Subcutaneous abdominal adipose tissue (tissue), 5 donors: ENCODE results near the gene BSN.
A peak's percentile ranks its signal among the peaks of the same experiment; 100 is the strongest.

Experiments
- H3K27ac ChIP-seq: one replicate; pipeline ENCODE4 v1.7.0; 2013; ENCODE audit warnings: low read depth, mild to moderate bottlenecking, inconsistent platforms, low read length, moderate library complexity
- H3K27me3 ChIP-seq, 5 donors: one replicate each; pipeline ENCODE4 v1.7.0; 2013; ENCODE audit warnings: low read length in 5 of 5, inconsistent platforms in 1 of 5; ENCODE audit not compliant: control insufficient read depth in 5 of 5, insufficient read depth in 4 of 5
- H3K36me3 ChIP-seq, 5 donors: one replicate each; pipeline ENCODE4 v1.7.0; 2013; ENCODE audit warnings: low read length in 5 of 5; ENCODE audit not compliant: control insufficient read depth in 5 of 5, insufficient read depth in 5 of 5
- H3K4me1 ChIP-seq, 5 donors: one replicate each; pipeline ENCODE4 v1.7.0; 2013; ENCODE audit warnings: low read length in 5 of 5, mild to moderate bottlenecking in 3 of 5, moderate library complexity in 1 of 5; ENCODE audit not compliant: control insufficient read depth in 5 of 5, insufficient read depth in 5 of 5
- H3K4me3 ChIP-seq, 5 donors: one replicate each; pipeline ENCODE4 v1.7.0; 2013; ENCODE audit warnings: low read length in 5 of 5, low read depth in 1 of 5
- H3K9ac ChIP-seq, 5 donors: one replicate each; pipeline ENCODE4 v1.7.0; 2013; ENCODE audit warnings: low read length in 5 of 5, mild to moderate bottlenecking in 4 of 5, moderate library complexity in 3 of 5
- H3K9me3 ChIP-seq, 5 donors: one replicate each; pipeline ENCODE4 v1.7.0; 2013; ENCODE audit warnings: low read length in 5 of 5; ENCODE audit not compliant: control insufficient read depth in 5 of 5
- donor health status: healthy.
- donor health status: healthy.
- donor health status: healthy.
- donor health status: healthy.
- donor health status: healthy.

The BSN gene

DNA sequence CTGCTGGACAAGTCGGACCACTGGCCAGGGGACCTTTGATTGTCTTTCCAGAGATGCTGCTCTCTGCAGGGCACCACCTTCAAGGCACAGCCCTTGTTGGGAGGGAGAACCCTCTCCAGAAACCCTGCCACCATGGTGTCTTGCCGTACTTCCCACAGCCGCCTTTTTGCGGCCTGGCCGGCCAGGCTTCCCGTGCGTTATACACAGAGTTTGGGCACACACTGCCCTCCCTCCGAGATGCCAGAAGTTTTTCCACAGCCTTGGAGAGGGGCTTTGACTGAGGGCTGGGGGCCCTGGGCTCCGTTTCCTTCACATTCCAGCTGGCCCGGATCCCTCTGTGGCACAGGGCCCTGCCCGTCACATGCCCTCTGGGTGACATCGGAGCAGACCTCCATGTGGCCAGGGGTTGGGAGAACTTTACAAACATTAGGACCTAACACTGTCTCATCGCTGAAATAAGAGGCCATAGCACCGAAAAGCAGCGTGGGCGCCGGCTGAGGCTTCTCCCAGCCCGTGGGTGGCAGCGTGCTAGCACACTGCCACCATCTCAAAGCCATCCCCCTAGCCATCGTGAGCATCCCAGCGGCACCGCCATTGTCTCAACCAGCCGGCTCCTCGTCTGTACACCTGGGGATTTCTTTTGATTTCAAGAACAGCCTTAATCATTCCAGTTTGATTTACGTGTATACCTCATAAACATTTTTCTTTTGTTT, 113.6 kb downstream of the BSN start:
- Histone ChIP-seq H3K27me3 (peaks cover 3 to 14% (median 4%) of the 10 kb centered on the region in 5 donors), H3K9ac (peak overlapping the region in 1 of 5 donors; percentile 22), H3K36me3 (no peaks in the 10 kb centered on the region), H3K4me1 (peaks cover 0 to 17% (median 12%) of the 10 kb centered on the region in 5 donors), H3K9me3 (no peaks in the 10 kb centered on the region), H3K4me3 (no peak overlapping the region), H3K27ac (no peak overlapping the region)

DNA sequence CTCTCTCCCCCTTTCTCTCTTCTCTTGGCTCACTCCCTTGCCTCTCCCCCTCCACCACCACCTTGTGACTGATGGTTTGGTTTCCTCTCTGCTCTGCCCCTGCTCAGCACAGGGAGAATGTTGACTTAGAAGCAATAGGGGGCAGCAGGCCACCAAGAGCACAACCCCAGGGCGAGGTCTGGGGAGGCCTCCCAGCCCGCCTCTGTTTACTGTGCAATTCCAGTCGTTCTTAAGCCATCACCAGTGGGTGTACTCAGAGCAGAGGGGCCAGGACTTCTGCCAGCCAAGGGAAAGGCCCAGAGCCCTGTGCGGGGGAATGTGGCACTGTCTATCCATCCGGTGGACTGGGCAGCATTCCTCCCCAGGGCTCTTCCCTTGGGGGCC, 114.1 kb downstream of the BSN start:
- peaks cover 0 to 3% (median 0%) of the 10 kb centered on the region in 5 donors for H3K9me3 ChIP-seq
- H3K27ac ChIP-seq = no peak overlapping the region
- no peak overlapping the region for H3K4me3 ChIP-seq
- H3K27me3 ChIP-seq = peaks cover 1 to 14% (median 4%) of the 10 kb centered on the region in 5 donors
- peak overlapping the region in 1 of 5 donors; percentile 22 for H3K9ac ChIP-seq
- peaks cover 0 to 21% (median 16%) of the 10 kb centered on the region in 5 donors for H3K4me1 ChIP-seq
- no peaks in the 10 kb centered on the region for H3K36me3 ChIP-seq

DNA sequence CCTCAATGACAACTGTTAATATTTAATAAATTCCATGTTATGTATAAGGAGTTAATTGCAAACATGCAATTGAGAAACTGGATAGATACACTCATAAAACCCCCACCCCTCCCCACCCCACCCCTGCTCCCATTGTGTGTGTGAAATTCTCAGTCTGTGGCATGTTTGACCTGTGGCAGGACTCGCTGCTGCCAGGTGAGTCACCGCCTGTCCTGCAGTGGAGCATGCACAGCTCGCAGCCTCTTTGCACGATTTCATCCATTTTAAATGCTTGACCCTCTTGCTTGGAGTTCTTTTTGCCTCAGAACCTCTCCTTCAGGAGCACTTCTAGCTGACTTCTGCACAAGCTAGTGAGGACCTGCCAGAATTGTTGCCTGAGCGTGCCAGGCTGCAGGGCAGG, 114.6 kb downstream of the BSN start:
- H3K4me3 ChIP-seq = no peak overlapping the region
- peaks cover 0 to 14% (median 3%) of the 10 kb centered on the region in 5 donors for H3K27me3 ChIP-seq
- H3K27ac ChIP-seq = no peak overlapping the region
- H3K9me3 ChIP-seq = peaks cover 0 to 3% (median 0%) of the 10 kb centered on the region in 5 donors
- H3K36me3 ChIP-seq = no peaks in the 10 kb centered on the region
- H3K9ac ChIP-seq = peak overlapping the region in 1 of 5 donors; percentile 22
- peaks cover 0 to 24% (median 21%) of the 10 kb centered on the region in 5 donors for H3K4me1 ChIP-seq

DNA sequence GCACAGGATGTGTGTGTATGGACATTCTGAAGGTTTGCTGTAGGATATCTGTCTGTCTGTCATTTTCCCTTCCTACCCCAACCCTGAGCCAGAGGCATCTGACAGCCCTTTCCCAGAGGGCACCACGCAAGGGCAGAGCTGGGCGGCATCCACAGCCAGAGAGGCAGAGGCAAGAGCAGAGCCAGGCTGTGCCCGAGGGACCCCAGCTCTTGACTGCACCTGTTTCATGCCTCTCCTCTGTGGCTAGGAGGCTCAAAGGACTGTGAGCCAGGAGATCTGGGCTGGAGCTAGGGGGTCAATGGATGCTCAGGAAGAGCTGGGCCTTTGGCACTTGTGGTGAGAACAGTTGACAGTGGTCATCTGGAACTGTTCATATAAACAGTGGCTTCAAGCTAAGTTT, 115.1 kb downstream of the BSN start:
- H3K27ac ChIP-seq = no peak overlapping the region
- no peak overlapping the region for H3K9ac ChIP-seq
- peaks cover 0 to 3% (median 0%) of the 10 kb centered on the region in 5 donors for H3K9me3 ChIP-seq
- peaks cover 0 to 25% (median 23%) of the 10 kb centered on the region in 5 donors for H3K4me1 ChIP-seq
- H3K36me3 ChIP-seq = no peaks in the 10 kb centered on the region
- peaks cover 0 to 14% (median 3%) of the 10 kb centered on the region in 5 donors for H3K27me3 ChIP-seq
- H3K4me3 ChIP-seq = no peak overlapping the region

DNA sequence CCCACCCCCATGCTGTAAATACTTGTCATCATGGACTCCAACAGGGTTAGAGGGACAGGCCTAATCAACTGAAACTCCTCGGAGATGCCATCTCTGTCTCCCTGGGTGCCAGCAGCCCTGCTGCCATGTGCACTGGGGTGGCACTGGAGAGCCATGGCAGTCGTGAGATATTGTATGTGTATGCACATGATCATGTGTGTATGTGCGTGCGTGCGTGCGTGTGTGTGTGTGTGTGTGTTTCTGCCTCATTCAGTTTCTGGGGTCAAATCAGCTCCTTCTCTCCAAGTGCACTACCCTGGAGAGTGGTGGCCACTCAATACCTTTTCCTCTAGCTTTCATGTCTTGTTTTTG, 116.6 kb downstream of the BSN start:
- Histone ChIP-seq H3K9me3 (peaks cover 0 to 3% (median 0%) of the 10 kb centered on the region in 5 donors), H3K36me3 (peaks cover 0 to 5% (median under 1%) of the 10 kb centered on the region in 5 donors), H3K27ac (no peak overlapping the region), H3K9ac (no peak overlapping the region), H3K27me3 (peaks cover 0 to 9% (median 0%) of the 10 kb centered on the region in 5 donors), H3K4me3 (no peak overlapping the region), H3K4me1 (peaks cover 0 to 35% (median 33%) of the 10 kb centered on the region in 5 donors)

DNA sequence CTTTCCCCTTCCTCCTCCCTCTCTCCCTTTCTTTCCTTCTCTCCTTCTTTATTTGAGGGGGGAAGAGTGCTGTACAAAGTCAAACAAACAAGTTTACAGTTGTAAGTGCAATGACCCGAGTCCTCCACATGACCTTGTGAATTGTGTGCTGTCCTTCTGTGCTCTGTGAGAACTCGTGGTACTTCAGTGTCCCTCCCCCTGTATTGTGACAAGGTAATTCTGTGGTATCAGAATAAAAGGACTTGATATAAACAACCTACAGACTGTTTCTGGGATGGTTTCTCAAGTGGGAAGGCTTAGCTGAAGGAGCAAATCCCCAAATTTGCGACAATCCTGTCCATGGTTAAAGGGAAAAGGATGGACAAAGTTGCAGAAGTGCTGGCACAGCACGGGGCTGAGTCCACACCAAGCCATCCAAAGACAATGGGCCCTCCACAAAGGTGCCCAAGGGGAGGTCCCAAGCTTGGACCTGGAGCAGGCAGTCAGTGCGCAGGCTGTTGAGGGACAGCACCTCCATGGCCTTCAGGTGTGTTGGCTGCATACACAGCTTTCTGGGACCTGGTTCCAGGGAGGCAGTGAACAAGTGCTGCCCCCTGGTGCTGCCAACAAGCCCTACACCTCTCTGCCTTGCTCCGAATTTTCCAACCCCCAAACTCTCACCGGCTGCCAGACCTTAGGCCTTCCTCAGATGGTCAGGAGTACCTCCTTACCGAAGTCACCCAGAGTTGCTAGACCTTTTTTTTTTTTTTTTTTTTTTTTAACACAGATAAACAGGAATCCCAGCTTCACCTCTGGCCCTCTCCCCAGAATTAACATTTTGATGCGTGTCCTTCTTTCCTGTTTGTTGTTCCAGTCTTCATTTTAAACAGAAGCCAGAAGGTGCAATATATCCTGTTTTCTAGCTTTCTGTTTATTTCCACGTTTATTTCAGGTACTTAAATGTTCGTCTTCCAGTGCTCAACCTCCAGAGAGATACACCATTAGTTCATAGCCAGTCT, 117.3 kb downstream of the BSN start:
- Histone ChIP-seq H3K27ac (no peak overlapping the region), H3K4me3 (no peak overlapping the region), H3K36me3 (peaks cover 0 to 11% (median 8%) of the 10 kb centered on the region in 5 donors), H3K4me1 (peaks cover 0 to 35% (median 33%) of the 10 kb centered on the region in 5 donors), H3K9ac (no peak overlapping the region), H3K27me3 (peaks cover 0 to 8% (median 0%) of the 10 kb centered on the region in 5 donors), H3K9me3 (peaks cover 0 to 3% (median 0%) of the 10 kb centered on the region in 5 donors)

DNA sequence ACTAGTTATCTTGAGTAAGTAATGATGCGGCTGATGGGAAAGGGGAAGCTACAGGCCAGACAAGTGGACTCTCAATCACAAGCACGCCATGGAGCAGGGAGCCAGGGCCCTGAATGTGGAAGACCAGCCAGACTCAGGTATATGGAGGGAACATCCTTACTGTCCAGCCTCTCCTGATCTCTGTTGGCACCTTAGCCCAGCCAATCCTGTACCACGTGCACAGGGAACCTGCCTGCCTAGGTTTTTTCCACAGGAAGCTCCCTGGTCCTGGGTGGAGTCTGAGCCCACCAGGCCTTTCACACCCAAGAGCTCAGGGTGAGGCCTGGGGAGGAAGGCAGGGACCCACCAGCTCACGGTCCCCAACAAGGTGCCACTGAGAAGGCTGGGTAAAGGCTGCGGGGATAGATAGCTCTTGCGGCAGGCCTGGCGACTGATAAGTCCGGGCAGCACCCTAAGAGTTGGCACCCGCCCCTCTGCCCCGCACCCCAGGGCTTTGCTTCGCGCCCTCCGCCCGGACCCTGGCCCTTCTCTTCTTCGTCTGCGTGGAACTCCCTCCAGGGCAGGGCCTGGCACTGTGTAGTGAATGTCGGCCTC, 118.9 kb downstream of the BSN start:
- H3K36me3 ChIP-seq = peaks cover 0 to 28% (median 24%) of the 10 kb centered on the region in 5 donors
- H3K4me1 ChIP-seq = peaks cover 0 to 33% (median 29%) of the 10 kb centered on the region in 5 donors
- peaks cover 0 to 3% (median 0%) of the 10 kb centered on the region in 5 donors for H3K9me3 ChIP-seq
- H3K27ac ChIP-seq = peak overlapping the region; percentile 78
- peak overlapping the region; percentile 54 to 85 (median 82) for H3K4me3 ChIP-seq
- peaks cover 0 to 3% (median 0%) of the 10 kb centered on the region in 5 donors for H3K27me3 ChIP-seq
- peak overlapping the region in 4 of 5 donors; percentile 55 to 81 (median 63) for H3K9ac ChIP-seq

DNA sequence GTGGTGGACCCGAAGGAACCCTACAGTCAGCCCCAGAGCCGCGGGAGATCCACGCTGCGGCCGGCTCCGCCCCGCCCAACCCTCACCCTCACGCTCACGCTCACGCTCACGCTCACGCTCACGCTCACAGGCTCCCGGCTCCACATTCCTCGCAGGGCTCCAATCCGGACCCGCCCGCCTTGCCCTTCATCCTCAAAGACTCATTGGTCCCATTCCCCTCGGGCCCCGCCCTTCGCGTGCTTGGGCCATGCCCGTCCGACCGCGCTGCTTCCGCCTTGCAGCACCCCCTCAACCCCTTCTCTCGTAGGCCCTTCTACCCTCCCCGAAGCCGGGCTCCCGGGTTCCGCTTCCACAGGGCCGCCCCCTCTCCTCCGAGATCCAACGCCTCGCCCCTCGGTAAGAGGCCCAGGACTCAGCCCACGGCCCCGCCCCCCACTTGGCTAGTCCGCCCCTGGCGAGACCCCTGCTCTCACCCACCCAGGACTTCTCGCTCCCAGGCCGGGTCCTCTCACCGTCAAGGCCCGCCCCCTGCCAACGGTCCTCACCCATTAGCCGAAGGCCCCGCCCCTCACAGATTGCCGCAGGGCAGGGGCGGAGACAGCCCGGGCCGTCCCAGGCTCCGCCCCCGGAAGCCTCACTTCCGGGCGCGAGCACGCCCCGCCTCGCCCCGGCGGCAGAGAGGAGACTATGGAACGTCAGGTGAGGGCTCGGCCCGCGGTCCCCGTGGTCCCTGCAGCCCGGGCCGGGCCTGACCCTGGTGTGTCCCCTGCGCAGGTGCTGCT, 119.6 kb downstream of the BSN start, which contains the start of gene APEH:
Gene APEH (plus strand): TSS at position 637 of the 782 bp plus-strand sequence. CDS start 51 bp downstream, at position 688.
- H3K4me3 ChIP-seq = peak within 1 kb of the TSS; percentile 66 to 85 (median 82)
- H3K4me1 ChIP-seq = peaks cover 0 to 28% (median 24%) of the 10 kb centered on the region in 5 donors
- H3K27me3 ChIP-seq = peaks cover 0 to 3% (median 0%) of the 10 kb centered on the region in 5 donors
- H3K36me3 ChIP-seq = peaks cover 0 to 34% (median 31%) of the 10 kb centered on the region in 5 donors
- peaks cover 0 to 3% (median 0%) of the 10 kb centered on the region in 5 donors for H3K9me3 ChIP-seq
- H3K9ac ChIP-seq = peak within 1 kb of the TSS in 4 of 5 donors; percentile 55 to 81 (median 63)
- H3K27ac ChIP-seq = peak within 1 kb of the TSS; percentile 78
